ENCODE data around the gene CRP. TPM values are rescaled to one million over a fixed set of nuclear protein-coding genes. Genes with fewer than 3 reads are reported as not detected.

CRP gene
- total RNA-seq, 3 donors from 2014 or later (not counting 1 experiment from before 2014, with no cell fraction given), result not detected

DNA sequence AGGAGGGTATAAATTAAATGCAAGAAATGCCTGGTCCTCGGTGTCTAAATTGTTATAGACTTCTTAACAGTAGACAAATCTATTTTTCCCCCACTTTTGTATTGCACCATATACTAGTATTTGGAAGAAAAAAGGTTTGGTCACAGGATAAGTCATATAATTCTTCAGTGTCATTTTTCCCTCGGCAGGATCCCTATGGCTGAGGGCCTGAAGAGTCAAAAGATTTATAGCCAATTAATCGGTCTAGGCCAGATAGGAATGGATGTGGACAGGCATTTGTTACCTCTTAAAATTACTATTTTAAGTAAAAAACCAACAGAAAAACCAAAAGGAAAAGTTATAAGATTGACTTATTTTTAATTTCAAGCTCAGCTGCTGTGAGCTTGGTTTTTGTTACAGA is 45.6 kb downstream of the CRP start:
- Histone ChIP-seq H3K27ac (ENCODE audit: low read length) (no peak overlapping the region), H3K36me3 (ENCODE audit: control insufficient read depth, insufficient read depth, low read length) (no peaks in the 10 kb centered on the region), H3K4me3 (ENCODE audit: low read length) (no peak overlapping the region), H3K4me1 (ENCODE audit: control insufficient read depth, insufficient read depth, low read length) (no peaks in the 10 kb centered on the region), H3K9me3 (ENCODE audit: control insufficient read depth, insufficient read depth, low read length) (peaks cover 3% of the 10 kb centered on the region), H3K27me3 (ENCODE audit: control insufficient read depth, insufficient read depth, low read length) (peaks cover 3% of the 10 kb centered on the region)
- Mint-ChIP-seq H3K9me3 (peaks cover 0 to 3% of the 10 kb centered on the region in 2 donors), H3K4me3 (no peak overlapping the region), H3K27ac (no peak overlapping the region), H3K36me3 (peaks cover 10% of the 10 kb centered on the region), H3K4me1 (no peaks in the 10 kb centered on the region), H3K27me3 (ENCODE audit: low read depth in 2 of 2) (peaks cover 11 to 26% of the 10 kb centered on the region in 2 donors)
- DNase-seq (no peak), ATAC-seq (no peak)
- TF ChIP-seq, protein P1, sequence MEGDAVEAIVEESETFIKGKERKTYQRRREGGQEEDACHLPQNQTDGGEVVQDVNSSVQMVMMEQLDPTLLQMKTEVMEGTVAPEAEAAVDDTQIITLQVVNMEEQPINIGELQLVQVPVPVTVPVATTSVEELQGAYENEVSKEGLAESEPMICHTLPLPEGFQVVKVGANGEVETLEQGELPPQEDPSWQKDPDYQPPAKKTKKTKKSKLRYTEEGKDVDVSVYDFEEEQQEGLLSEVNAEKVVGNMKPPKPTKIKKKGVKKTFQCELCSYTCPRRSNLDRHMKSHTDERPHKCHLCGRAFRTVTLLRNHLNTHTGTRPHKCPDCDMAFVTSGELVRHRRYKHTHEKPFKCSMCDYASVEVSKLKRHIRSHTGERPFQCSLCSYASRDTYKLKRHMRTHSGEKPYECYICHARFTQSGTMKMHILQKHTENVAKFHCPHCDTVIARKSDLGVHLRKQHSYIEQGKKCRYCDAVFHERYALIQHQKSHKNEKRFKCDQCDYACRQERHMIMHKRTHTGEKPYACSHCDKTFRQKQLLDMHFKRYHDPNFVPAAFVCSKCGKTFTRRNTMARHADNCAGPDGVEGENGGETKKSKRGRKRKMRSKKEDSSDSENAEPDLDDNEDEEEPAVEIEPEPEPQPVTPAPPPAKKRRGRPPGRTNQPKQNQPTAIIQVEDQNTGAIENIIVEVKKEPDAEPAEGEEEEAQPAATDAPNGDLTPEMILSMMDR (IDR thresholded peaks at IDR 0.05), result no peak
- intact Hi-C loops (cut with micrococcal nuclease), result no loop called here
- 86% methylated on average over 1 of the region's 3 CpGs for WGBS (ENCODE audit: insufficient coverage)

DNA sequence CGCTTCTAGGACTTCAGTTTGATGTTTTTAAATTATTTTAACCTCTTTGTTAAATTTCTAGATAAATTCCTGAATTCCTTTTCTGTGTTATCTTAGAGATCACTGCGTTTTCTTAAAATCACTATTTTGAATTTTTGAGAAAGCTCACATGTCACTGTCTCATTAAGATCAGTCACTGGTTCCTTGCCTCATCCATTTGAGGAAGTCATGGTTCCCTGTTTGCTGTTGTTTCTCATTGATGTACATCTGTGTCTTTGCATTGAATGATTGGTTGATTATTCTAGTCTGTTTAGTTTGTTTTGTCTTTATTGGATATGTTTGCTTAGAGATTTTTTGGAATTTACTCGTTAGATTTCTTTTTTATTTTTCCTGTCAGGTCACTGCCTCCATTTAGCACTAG is 50.1 kb downstream of the CRP start:
- Mint-ChIP-seq H3K27me3 (ENCODE audit: low read depth in 2 of 2) (peaks cover 12 to 44% of the 10 kb centered on the region in 2 donors), H3K4me1 (no peaks in the 10 kb centered on the region), H3K9me3 (peaks cover 0 to 5% of the 10 kb centered on the region in 2 donors), H3K36me3 (peaks cover 11% of the 10 kb centered on the region), H3K4me3 (no peak overlapping the region), H3K27ac (no peak overlapping the region)
- intact Hi-C loops (cut with micrococcal nuclease), result no loop called here
- H3K36me3 ChIP-seq (ENCODE audit: control insufficient read depth, insufficient read depth, low read length), result no peaks in the 10 kb centered on the region
- 88% methylated on average over 1 of the region's 3 CpGs for WGBS (ENCODE audit: insufficient coverage)
- TF ChIP-seq, protein P1 (IDR thresholded peaks at IDR 0.05), result no peak
- DNase-seq (no peak), ATAC-seq (no peak)
- H3K27ac ChIP-seq (ENCODE audit: low read length), result no peak overlapping the region
- H3K4me3 ChIP-seq (ENCODE audit: low read length), result no peak overlapping the region
- H3K9me3 ChIP-seq (ENCODE audit: control insufficient read depth, insufficient read depth, low read length), result peaks cover 3% of the 10 kb centered on the region
- H3K4me1 ChIP-seq (ENCODE audit: control insufficient read depth, insufficient read depth, low read length), result no peaks in the 10 kb centered on the region
- peaks cover 3% of the 10 kb centered on the region for H3K27me3 ChIP-seq (ENCODE audit: control insufficient read depth, insufficient read depth, low read length)

DNA sequence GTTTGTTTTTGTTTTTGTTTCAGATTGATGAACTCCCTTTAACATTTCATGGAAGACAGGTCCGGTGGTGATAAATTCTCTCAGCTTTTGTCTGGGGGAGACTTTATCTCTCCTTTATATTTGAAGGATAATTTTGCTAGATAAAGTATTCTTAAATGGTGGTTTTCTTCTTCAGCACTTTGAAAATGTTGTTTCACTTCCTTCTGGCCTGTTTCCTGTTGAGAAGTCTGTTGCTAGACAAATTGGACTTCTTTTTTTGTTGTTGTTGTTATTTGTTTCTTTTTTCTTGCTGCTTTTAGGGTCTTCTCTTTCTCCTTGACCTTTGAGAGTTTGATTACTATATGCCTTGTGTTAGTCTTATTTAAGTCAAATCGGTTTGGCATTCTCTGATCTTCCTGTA is 50.8 kb downstream of the CRP start:
- peaks cover 3% of the 10 kb centered on the region for H3K27me3 ChIP-seq (ENCODE audit: control insufficient read depth, insufficient read depth, low read length)
- no CpG with 5 or more reads among the region's 2 CpGs for WGBS (ENCODE audit: insufficient coverage)
- H3K9me3 ChIP-seq (ENCODE audit: control insufficient read depth, insufficient read depth, low read length), result peaks cover 3% of the 10 kb centered on the region
- Mint-ChIP-seq H3K4me1 (no peaks in the 10 kb centered on the region), H3K9me3 (peaks cover 0 to 5% of the 10 kb centered on the region in 2 donors), H3K27ac (no peak overlapping the region), H3K27me3 (ENCODE audit: low read depth in 2 of 2) (peaks cover 12 to 44% of the 10 kb centered on the region in 2 donors), H3K4me3 (no peak overlapping the region), H3K36me3 (peaks cover 11% of the 10 kb centered on the region)
- ATAC-seq (no peak), DNase-seq (no peak)
- intact Hi-C loops (cut with micrococcal nuclease), result no loop called here
- TF ChIP-seq, protein P1 (IDR thresholded peaks at IDR 0.05), result no peak
- no peak overlapping the region for H3K27ac ChIP-seq (ENCODE audit: low read length)
- H3K4me1 ChIP-seq (ENCODE audit: control insufficient read depth, insufficient read depth, low read length), result no peaks in the 10 kb centered on the region
- H3K36me3 ChIP-seq (ENCODE audit: control insufficient read depth, insufficient read depth, low read length), result no peaks in the 10 kb centered on the region
- no peak overlapping the region for H3K4me3 ChIP-seq (ENCODE audit: low read length)

Other genes starting within 250 kb of the CRP start
- gene OR10J5, start 178.6 kb downstream of the CRP start, total RNA-seq, result not detected
- gene APCS, start 126.8 kb downstream of the CRP start, total RNA-seq, result not detected
- 10 to 100 TPM; 18.6 to 22.1 (median 21.1) TPM for gene DUSP23, start 66.4 kb upstream of the CRP start, total RNA-seq
- gene FCRL6, start 87.8 kb upstream of the CRP start, total RNA-seq, result 100 to 1,000 TPM; 138 to 309 (median 298) TPM
- 1 to 10 TPM in 2 of 3 donors, under 1 TPM in 1; 0.64 to 4.4 (median 2.8) TPM for gene SLAMF8, start 112.3 kb upstream of the CRP start, total RNA-seq
- gene VSIG8, start 148.1 kb upstream of the CRP start, total RNA-seq, result not detected
- gene CFAP45, start 185.6 kb upstream of the CRP start, total RNA-seq, result 1 to 10 TPM; 1.3 to 5.0 (median 1.6) TPM
- 100 to 1,000 TPM; 344 to 394 (median 358) TPM for gene TAGLN2, start 210.9 kb upstream of the CRP start, total RNA-seq
- gene IGSF9, start 231.0 kb upstream of the CRP start, total RNA-seq, result not detected
- gene SLAMF9, start 239.6 kb upstream of the CRP start, total RNA-seq, result not detected

Measured in natural killer cell (primary cell).